22Rv1 (cell line): ENCODE results near the gene HEBP1.
A peak's percentile ranks its signal among the peaks of the same experiment; 100 is the strongest.

Experiments used
- H3K27ac ChIP-seq: fragments of 450-650 bp; 2 replicates; pipeline ENCODE4 v1.5.1; 2017
- CTCF ChIP-seq: fragments of 450-650 bp; IDR thresholded peaks from 2 replicates; pipeline ENCODE4 v1.5.1; 2017; ENCODE audit warnings: mild to moderate bottlenecking
- ZFX ChIP-seq: fragments of 450-650 bp; IDR thresholded peaks from 2 replicates; pipeline ENCODE4 v1.6.1; 2017; ENCODE audit warnings: antibody characterized with exemption, borderline replicate concordance

Gene HEBP1

GRCh38 chr12:13032164-13032563, 32.1 kb upstream of the HEBP1 start:
- no peak for TF ChIP-seq CTCF
- no peak for TF ChIP-seq ZFX
- no peak overlapping the region for H3K27ac ChIP-seq

- H3K27ac ChIP-seq = no peak overlapping the region
- no peak for TF ChIP-seq ZFX
- TF ChIP-seq CTCF = no peak
Observed at GRCh38 chr12:13030541-13031291, 30.7 kb upstream of the HEBP1 start.

- TF ChIP-seq CTCF (no peak), ZFX (no peak)
- H3K27ac ChIP-seq = no peak overlapping the region
Observed at GRCh38 chr12:13028825-13029570, 28.9 kb upstream of the HEBP1 start.

- no peak overlapping the region for H3K27ac ChIP-seq
- TF ChIP-seq ZFX (no peak), CTCF (no peak)
Observed at GRCh38 chr12:13027508-13027907, 27.4 kb upstream of the HEBP1 start.

- H3K27ac ChIP-seq = no peak overlapping the region
- TF ChIP-seq ZFX (no peak), CTCF (no peak)
Observed at GRCh38 chr12:13027032-13027431, 27.0 kb upstream of the HEBP1 start.

- H3K27ac ChIP-seq = no peak overlapping the region
- TF ChIP-seq CTCF (no peak), ZFX (no peak)
Observed at GRCh38 chr12:13026286-13026685, 26.2 kb upstream of the HEBP1 start.

GRCh38 chr12:13024531-13024916, 24.5 kb upstream of the HEBP1 start:
- no peak overlapping the region for H3K27ac ChIP-seq
- TF ChIP-seq ZFX (no peak), CTCF (peak; percentile 41)
